RWPE2 (cell line): ENCODE data around the gene SLC36A3.

ENCODE experiments used
- ATAC-seq: fragments of 200-7000 bp; cut with Tn5 transposase; 3 replicates; pipeline ENCODE4 v1.9.1; 2021; ENCODE audit warnings: low read depth
- DNase-seq: peaks from one replicate; pipeline ENCODE4 v3.0.0-alpha.2; 2020; ENCODE audit warnings: low spot score
- H3K27ac ChIP-seq: fragments of 450-650 bp; 2 replicates; pipeline ENCODE4 v1.5.1; 2017; ENCODE audit warnings: mild to moderate bottlenecking; ENCODE audit not compliant: poor library complexity, severe bottlenecking
- H3K27me3 ChIP-seq: fragments of 250-450 bp; sonication (Bioruptor Pico); 2 replicates; pipeline ENCODE4 v1.5.1; 2021; ENCODE audit warnings: mild to moderate bottlenecking, moderate library complexity; ENCODE audit not compliant: insufficient read depth, poor library complexity, severe bottlenecking
- H3K36me3 ChIP-seq: fragments of 250-450 bp; sonication (Bioruptor Pico); 2 replicates; pipeline ENCODE4 v1.5.1; 2020; ENCODE audit warnings: low read depth, mild to moderate bottlenecking, moderate library complexity
- H3K4me1 ChIP-seq: fragments of 250-450 bp; sonication (Bioruptor Pico); 2 replicates; pipeline ENCODE4 v1.5.1; 2021; ENCODE audit warnings: mild to moderate bottlenecking, moderate library complexity; ENCODE audit not compliant: insufficient read depth, poor library complexity, severe bottlenecking
- H3K4me3 ChIP-seq: fragments of 250-450 bp; sonication (Bioruptor Pico); 2 replicates; pipeline ENCODE4 v1.5.1; 2021; ENCODE audit warnings: mild to moderate bottlenecking, moderate library complexity; ENCODE audit not compliant: severe bottlenecking
- H3K9me3 ChIP-seq: fragments of 250-450 bp; sonication (Bioruptor Pico); 2 replicates; pipeline ENCODE4 v1.5.1; 2021; ENCODE audit warnings: mild to moderate bottlenecking, moderate library complexity; ENCODE audit not compliant: severe bottlenecking
- CTCF ChIP-seq: fragments of 450-650 bp; IDR thresholded peaks from one replicate; pipeline ENCODE4 v1.5.1; 2017; ENCODE audit warnings: mild to moderate bottlenecking, moderate library complexity; ENCODE audit not compliant: poor library complexity, severe bottlenecking

The SLC36A3 gene

GRCh38 chr5:151274666-151275065 is 28.9 kb downstream of the SLC36A3 start:
- Histone ChIP-seq H3K9me3 (no peaks in the 10 kb centered on the region), H3K36me3 (peaks cover 12% of the 10 kb centered on the region), H3K4me1 (no peaks in the 10 kb centered on the region), H3K4me3 (no peak overlapping the region), H3K27ac (no peak overlapping the region), H3K27me3 (no peaks in the 10 kb centered on the region)
- DNase-seq (no peak), ATAC-seq (0 out of 3 replicates have a peak, but pooled peaks have one; percentile 27)
- no peak for TF ChIP-seq CTCF

- DNase-seq, result no peak
- H3K4me1 ChIP-seq, result no peaks in the 10 kb centered on the region
- ATAC-seq, result no peak
- no peak for TF ChIP-seq CTCF
- no peak overlapping the region for H3K27ac ChIP-seq
- H3K9me3 ChIP-seq, result no peaks in the 10 kb centered on the region
- H3K36me3 ChIP-seq, result peaks cover 41% of the 10 kb centered on the region
- H3K27me3 ChIP-seq, result no peaks in the 10 kb centered on the region
- no peak overlapping the region for H3K4me3 ChIP-seq
Observed at GRCh38 chr5:151271336-151271735, 32.2 kb downstream of the SLC36A3 start.

- TF ChIP-seq CTCF, result no peak
- Histone ChIP-seq H3K4me3 (no peak overlapping the region), H3K36me3 (peaks cover 49% of the 10 kb centered on the region), H3K4me1 (no peaks in the 10 kb centered on the region), H3K9me3 (no peaks in the 10 kb centered on the region), H3K27ac (no peak overlapping the region), H3K27me3 (no peaks in the 10 kb centered on the region)
- DNase-seq (no peak), ATAC-seq (peak; percentile 40; the same call in 2 of the 3 replicates)
Observed at GRCh38 chr5:151270599-151270998, 33.0 kb downstream of the SLC36A3 start.

GRCh38 chr5:151267491-151268260 is 35.9 kb downstream of the SLC36A3 start:
- H3K4me1 ChIP-seq, result peaks cover 23% of the 10 kb centered on the region
- no peak for TF ChIP-seq CTCF
- H3K36me3 ChIP-seq, result peaks cover 67% of the 10 kb centered on the region
- DNase-seq, result no peak
- no peaks in the 10 kb centered on the region for H3K9me3 ChIP-seq
- H3K4me3 ChIP-seq, result no peak overlapping the region
- H3K27me3 ChIP-seq, result no peaks in the 10 kb centered on the region
- no peak overlapping the region for H3K27ac ChIP-seq
- ATAC-seq, result no peak

- TF ChIP-seq CTCF, result peak; percentile 6
- DNase-seq (no peak), ATAC-seq (peak; percentile 97)
- Histone ChIP-seq H3K36me3 (peaks cover 83% of the 10 kb centered on the region), H3K9me3 (no peaks in the 10 kb centered on the region), H3K4me3 (no peak overlapping the region), H3K27me3 (no peaks in the 10 kb centered on the region), H3K27ac (peak overlapping the region; percentile 91), H3K4me1 (peaks cover 24% of the 10 kb centered on the region)
Observed at GRCh38 chr5:151264113-151264512, 39.5 kb downstream of the SLC36A3 start.
